K562 (cell line): ENCODE results near the gene WDR45. TPM values are rescaled to one million over a fixed set of nuclear protein-coding genes. Genes with fewer than 3 reads are reported as not detected.

Source experiments
- ATAC-seq: fragments of 200-7000 bp; cut with Tn5 transposase; 3 replicates; pipeline ENCODE4 v1.9.1; 2020; ENCODE audit warnings: moderate library complexity
- BruUV-seq: library from RNA; stranded (reverse); fragments of 400-500 nt; replicated peaks from 2 replicates; lab custom pipeline; 2021; lab: Mats Ljungman, UMichigan
- CTCF ChIA-PET: fragments of 300-600 bp; formaldehyde crosslinking; extraction: SDS; loops from one replicate; lab custom pipeline; 2021; ENCODE audit warnings: low intra/inter-chr PET ratio; lab: Yijun Ruan, JAX
- POLR2A ChIA-PET: fragments of 300-600, 350-650 bp; sonication (Branson Sonifier 250); formaldehyde crosslinking; extraction: SDS; loops from one replicate; lab custom pipeline; 2021; ENCODE audit warnings: antibody characterized with exemption, inconsistent platforms; lab: Yijun Ruan, JAX
- DNase-seq, 4 experiments: peaks; one replicate each; pipeline versions ENCODE4 v3.0.0 to v3.0.0-alpha.2; 2011 to 2018; ENCODE audit warnings: low spot score in 3 of 4, mixed read lengths in 3 of 4; ENCODE audit errors: extremely low read depth in 1 of 4
- FAIRE-seq: peaks from 2 replicates; lab custom pipeline; 2011; peaks lifted over from hg19 to GRCh38; lab: Jason Lieb, UNC
- H2AFZ ChIP-seq: 2 replicates; pipeline ENCODE4 v1.6.0; 2011; ENCODE audit warnings: low read depth, low read length, control low read depth, inconsistent platforms
- H3K27ac ChIP-seq: fragments of 200-600 bp; 3 replicates; pipeline ENCODE4 v1.8.0; 2011; ENCODE audit warnings: low read depth, mild to moderate bottlenecking, control low read depth, inconsistent platforms, low read length, moderate library complexity, mixed read lengths; ENCODE audit errors: extremely low read depth
- H3K27me3 ChIP-seq, 2 experiments: fragments of 300-600 bp in 1 of 2; 2 replicates in 1 of 2; 3 replicates in 1 of 2; pipeline versions ENCODE4 v1.6.0 to v1.8.0; 2011; ENCODE audit warnings: inconsistent platforms in 2 of 2, low read length in 2 of 2, mild to moderate bottlenecking in 1 of 2, mixed read lengths in 1 of 2, moderate library complexity in 1 of 2; ENCODE audit not compliant: control insufficient read depth in 2 of 2, insufficient read depth in 2 of 2
- H3K36me3 ChIP-seq: fragments of 300-600 bp; 3 replicates; pipeline ENCODE4 v1.8.0; 2011; ENCODE audit warnings: mild to moderate bottlenecking, low read length, inconsistent platforms; ENCODE audit not compliant: control insufficient read depth, insufficient read depth
- H3K4me1 ChIP-seq, 2 experiments: fragments of 200-600 bp in 1 of 2; replicated peaks in 1 of 2; 2 replicates in 1 of 2; 3 replicates in 1 of 2; pipeline versions ENCODE4 v1.5.1 to v1.8.0; 2011; ENCODE audit warnings: inconsistent platforms in 2 of 2, low read length in 2 of 2, mild to moderate bottlenecking in 1 of 2, mixed read lengths in 1 of 2, moderate library complexity in 1 of 2; ENCODE audit not compliant: control insufficient read depth in 2 of 2, insufficient read depth in 2 of 2
- H3K4me2 ChIP-seq: 2 replicates; pipeline ENCODE4 v1.6.1; 2011; ENCODE audit warnings: low read length, control low read depth, inconsistent platforms, mixed read lengths; ENCODE audit not compliant: insufficient read depth
- H3K4me3 ChIP-seq: fragments of 200-600 bp; sonication (generic), shearing (Covaris generic); 2 replicates; pipeline ENCODE4 v1.5.1; 2016; ENCODE audit warnings: control low read depth, inconsistent platforms
- H3K79me2 ChIP-seq: fragments of 200-600 bp; 3 replicates; pipeline ENCODE4 v1.8.0; 2011; ENCODE audit warnings: low read length, inconsistent platforms; ENCODE audit not compliant: control insufficient read depth, insufficient read depth
- H3K9ac ChIP-seq, 2 experiments: 2 replicates each; pipeline versions ENCODE4 v1.6.0 to v1.6.1; 2011; ENCODE audit warnings: low read depth in 2 of 2, low read length in 2 of 2, control low read depth in 1 of 2, inconsistent platforms in 1 of 2, mild to moderate bottlenecking in 1 of 2, mixed read lengths in 1 of 2; ENCODE audit not compliant: insufficient read depth in 1 of 2
- H3K9me1 ChIP-seq: one replicate; pipeline ENCODE4 v1.6.0; 2011; ENCODE audit warnings: inconsistent platforms, mild to moderate bottlenecking, low read length, moderate library complexity; ENCODE audit not compliant: control insufficient read depth, insufficient read depth
- H3K9me3 ChIP-seq: replicated peaks from 2 replicates; pipeline ENCODE4 v1.5.1; 2011; ENCODE audit warnings: low read depth, low read length, inconsistent platforms; ENCODE audit not compliant: control insufficient read depth, insufficient read depth
- H4K20me1 ChIP-seq: replicated peaks from 2 replicates; pipeline ENCODE4 v1.6.1; 2011; ENCODE audit warnings: low read length, inconsistent platforms, mixed read lengths; ENCODE audit not compliant: control insufficient read depth, insufficient read depth
- BHLHE40 ChIP-seq: IDR thresholded peaks from 2 replicates; pipeline ENCODE4 v1.6.1; 2011; ENCODE audit warnings: low read length, improper control_type of control experiment
- BMI1 ChIP-seq: fragments of 150-350 bp; IDR thresholded peaks from 2 replicates; pipeline ENCODE4 v1.6.1; 2014; ENCODE audit warnings: low read length
- CHD1 ChIP-seq: fragments of 200-600 bp; sonication (generic); IDR thresholded peaks from one replicate; pipeline ENCODE4 v1.6.1; 2012; ENCODE audit warnings: mild to moderate bottlenecking, moderate library complexity, low read length, inconsistent platforms
- CHD2 ChIP-seq: IDR thresholded peaks from 2 replicates; pipeline ENCODE4 v1.6.1; 2011; ENCODE audit warnings: low read depth, low read length
- ELF1 ChIP-seq: fragments of 200-800 bp; sonication (Bioruptor generic); IDR thresholded peaks from 2 replicates; pipeline ENCODE4 v1.6.1; 2016; ENCODE audit warnings: missing genetic modification characterization, missing compliant biosample characterization
- ESRRA ChIP-seq: fragments of 450-650 bp; IDR thresholded peaks from 2 replicates; pipeline ENCODE4 v1.6.1; 2014; ENCODE audit warnings: low read depth, mild to moderate bottlenecking, moderate library complexity, borderline replicate concordance
- HLTF ChIP-seq: fragments of 450-650 bp; IDR thresholded peaks from 2 replicates; pipeline ENCODE4 v1.6.1; 2016
- HNRNPLL ChIP-seq: fragments of 200-400 bp; formaldehyde crosslinking; IDR thresholded peaks from 2 replicates; pipeline ENCODE4 v1.6.1; 2017; ENCODE audit warnings: low read length, low read depth, mild to moderate bottlenecking; ENCODE audit not compliant: poor library complexity, severe bottlenecking
- IRF2 ChIP-seq: sonication (generic); formaldehyde crosslinking; IDR thresholded peaks from 2 replicates; pipeline ENCODE4 v1.8.1; 2022; ENCODE audit warnings: mild to moderate bottlenecking, missing genetic modification reagents
- MCM5 ChIP-seq: fragments of 450-650 bp; IDR thresholded peaks from 2 replicates; pipeline ENCODE4 v1.6.1; 2016; ENCODE audit warnings: low read depth
- NBN ChIP-seq: fragments of 450-650 bp; IDR thresholded peaks from 2 replicates; pipeline ENCODE4 v1.6.1; 2016; ENCODE audit warnings: low read depth, mild to moderate bottlenecking
- NR0B1 ChIP-seq: fragments of 450-650 bp; IDR thresholded peaks from one replicate; pipeline ENCODE4 v1.6.1; 2018; ENCODE audit warnings: mild to moderate bottlenecking, moderate library complexity; ENCODE audit not compliant: partially characterized antibody
- RFX1 ChIP-seq: fragments of 450-650 bp; IDR thresholded peaks from 2 replicates; pipeline ENCODE4 v1.6.1; 2016; ENCODE audit warnings: mild to moderate bottlenecking, moderate library complexity
- TAF9B ChIP-seq: fragments of 450-650 bp; IDR thresholded peaks from 2 replicates; pipeline ENCODE4 v1.6.1; 2018; ENCODE audit warnings: mild to moderate bottlenecking; ENCODE audit not compliant: partially characterized antibody
- ZBED1 ChIP-seq: IDR thresholded peaks from 2 replicates; pipeline ENCODE4 v1.6.1; 2014
- ZBTB8A ChIP-seq: fragments of 450-650 bp; IDR thresholded peaks from 2 replicates; pipeline ENCODE4 v1.6.1; 2018; ENCODE audit warnings: mild to moderate bottlenecking, moderate library complexity; ENCODE audit not compliant: partially characterized antibody
- ZEB2 ChIP-seq: fragments of 450-650 bp; IDR thresholded peaks from 2 replicates; pipeline ENCODE4 v1.6.1; 2016
- ZNF121 ChIP-seq: sonication (generic); formaldehyde crosslinking; conservative IDR thresholded peaks from 2 replicates; pipeline ENCODE4 v1.8.0; 2022; ENCODE audit warnings: missing genetic modification reagents
- ZNF282 ChIP-seq: sonication (generic); formaldehyde crosslinking; IDR thresholded peaks from 2 replicates; pipeline ENCODE4 v1.8.1; 2023; ENCODE audit warnings: missing genetic modification reagents
- ZNF644 ChIP-seq: fragments of 200-800 bp; sonication (Bioruptor generic); IDR thresholded peaks from 2 replicates; pipeline ENCODE4 v1.6.1; 2016; ENCODE audit warnings: low read depth, missing genetic modification characterization, missing compliant biosample characterization
- WGBS: fragments of 100-300 bp; shearing (Covaris generic); methylation state at CpG from one replicate; pipeline ENCODE4 v1.1.6; 2016; ENCODE audit warnings: low coverage, mixed read lengths; ENCODE audit not compliant: insufficient coverage; ENCODE audit errors: missing lambda C conversion rate; 5-methylcytosine and 5-hydroxymethylcytosine counted together
- in situ Hi-C: fragments of 300-500 bp; cut with MboI; formaldehyde crosslinking; loops from 4 replicates; pipeline ENCODE4 v1.15.0; 2018; ENCODE audit warnings: inconsistent platforms, mixed read lengths
- intact Hi-C: fragments of 100-400 bp; cut with micrococcal nuclease; formaldehyde crosslinking; loops from 2 replicates; pipeline ENCODE4 v1.14.2; 2022
- polyA plus RNA-seq, 8 experiments: library from polyadenylated mRNA; depleted of rRNA in 4 of 8; stranded (reverse) in 5 of 8; unstranded in 3 of 8; fragments of >200 nt; fragmentation: Nextera tagmentation in 2 of 8; fragmentation: Illumina TruSeq in 1 of 8; extraction: Ambion mirVana in 2 of 8; extraction: Trizol in 1 of 8; gene quantifications; 2 replicates each; pipeline versions ENCODE4 v1.2.1 to v1.2.3, GENCODE V29; 2011 to 2014; ENCODE audit warnings: inconsistent platforms in 1 of 8, missing spikeins in 1 of 8
- total RNA-seq, 7 experiments: library from RNA; depleted of rRNA in 6 of 7; stranded (reverse); fragments of >200 nt in 6 of 7; fragmentation: Illumina TruSeq in 2 of 7; extraction: Trizol in 2 of 7; gene quantifications; 2 replicates each; pipeline versions ENCODE4 v1.2.1 to v1.2.3, GENCODE V29; 2011 to 2021; ENCODE audit warnings: low replicate concordance in 1 of 7

Gene WDR45
- total and polyA plus RNA-seq, 9 of the 15 experiments (the other 6 are each of a cell fraction or from before 2014, with no cell fraction given): 19.4 to 136 (median 59.7) TPM

GRCh38 chrX:49043987-49044281 lies 35.8 kb downstream of the WDR45 start (continued):
- TF ChIP-seq CHD2: no peak
- no peak for TF ChIP-seq HLTF
- TF ChIP-seq ESRRA: no peak
- no peak for TF ChIP-seq HNRNPLL
- TF ChIP-seq TAF9B: no peak
- no peak for TF ChIP-seq ZBED1
- no peak for TF ChIP-seq ELF1 (tag)
- TF ChIP-seq CHD1: no peak

GRCh38 chrX:49043220-49043986 lies 36.3 kb downstream of the WDR45 start, which contains the start of gene TFE3:
Gene TFE3, minus strand, starts transcription at chrX:49043357. Its CDS starts 131 bp downstream, at chrX:49043226.
- intact Hi-C loops: loop anchor here (1.0 to 5.0 kb wide), 8 partner anchors 41 to 413 kb away; partner anchors contain the start of gene GRIPAP1
- POLR2A ChIA-PET: interaction anchor here (0.6 to 1.4 kb wide), 8 partner anchors 10 to 313 kb away, joined by 3 to 5 read pairs (median 3); partner anchors contain the start of gene OTUD5
- FAIRE-seq: peak; percentile 100
- TF ChIP-seq NBN (peak; percentile 49; the same call in 1 of the 2 replicates), ZBTB8A (no peak), MCM5 (no peak), ZNF121 (no peak), ZNF644 (tag) (no peak), ZEB2 (no peak), BHLHE40 (no peak), BMI1 (no peak), ESRRA (peak; percentile 16; the same call in 1 of the 2 replicates), ZNF282 (CRISPR knock-in tag) (no peak), IRF2 (CRISPR knock-in tag) (no peak), NR0B1 (no peak), RFX1 (no peak)

More at GRCh38 chrX:49043220-49043986, 36.3 kb downstream of the WDR45 start, which contains the start of gene TFE3:
- Histone ChIP-seq H3K9me1 (no peaks in the 10 kb centered on the region), H3K4me1 (peaks cover 39 to 42% of the 10 kb centered on the region in 2 experiments; a peak in 4 of 5 replicates), H3K9me3 (no peaks in the 10 kb centered on the region), H3K79me2 (peaks cover 36% of the 10 kb centered on the region), H3K27me3 (no peaks in the 10 kb centered on the region), H3K36me3 (peaks cover 15% of the 10 kb centered on the region; the same call in 2 of the 3 replicates), H3K4me2 (peak within 1 kb of the TSS; percentile 86), H3K27ac (peak within 1 kb of the TSS; percentile 89), H4K20me1 (no peaks in the 10 kb centered on the region), H3K9ac (peak within 1 kb of the TSS; percentile 91 to 97), H2AFZ (peak within 1 kb of the TSS; percentile 93), H3K4me3 (peak within 1 kb of the TSS; percentile 97)
- no TSS peak for BruUV-seq
- DNase-seq (peak; percentile 89 to 99 (median 92)), ATAC-seq (peak; percentile 90)
- in situ Hi-C loops: no loop called here
- CTCF ChIA-PET: interaction anchor here (0.6 kb wide), 1 partner anchor 1946 kb away, joined by 3 read pairs; no protein-coding TSS in a partner anchor
- WGBS: under 1% methylated on average over 44 of the region's 67 CpGs
